ENCODE results near the gene FNIP1. TPM values are rescaled to one million over a fixed set of nuclear protein-coding genes. Genes with fewer than 3 reads are reported as not detected.

The FNIP1 gene
- total and polyA plus RNA-seq, 2 of the 13 experiments (the other 11 are each of a cell fraction or from before 2014, with no cell fraction given): 10.9 to 29.3 TPM

DNA sequence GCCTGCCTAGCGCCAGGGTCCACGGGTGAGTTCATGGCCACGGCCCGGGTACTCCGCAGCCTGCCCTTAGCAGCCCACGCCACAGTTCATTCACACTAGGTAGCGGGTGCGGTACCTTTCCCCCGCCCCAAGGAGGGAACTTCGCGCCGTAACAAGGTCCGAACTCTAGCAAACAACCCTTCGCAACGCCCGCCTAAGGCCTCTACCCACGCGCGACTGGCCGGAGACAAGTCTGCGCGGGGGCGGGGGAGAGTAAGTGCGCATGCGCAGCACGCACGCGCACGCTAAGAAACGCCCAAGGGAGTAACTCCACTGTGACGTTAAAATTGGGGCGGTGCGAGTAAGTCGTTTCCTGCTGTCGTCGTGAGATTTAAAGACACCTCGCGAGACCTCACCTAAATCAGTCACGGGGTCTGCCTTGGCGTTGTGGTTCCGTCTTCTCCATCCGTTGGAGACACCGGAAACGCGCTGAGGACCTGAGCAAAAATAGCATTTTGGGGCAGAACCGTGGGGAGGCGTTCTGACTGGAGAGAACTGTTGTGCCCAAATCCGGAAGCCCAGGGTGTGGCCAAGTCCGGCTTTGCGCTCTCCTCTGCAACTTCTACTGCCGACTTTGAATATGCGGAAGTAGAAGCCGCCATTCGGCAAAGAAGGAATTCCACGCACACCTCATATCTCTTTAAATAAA is 161.7 kb downstream of the FNIP1 start, which contains the start of gene RAPGEF6 (continued):
- TF ChIP-seq, protein P1, sequence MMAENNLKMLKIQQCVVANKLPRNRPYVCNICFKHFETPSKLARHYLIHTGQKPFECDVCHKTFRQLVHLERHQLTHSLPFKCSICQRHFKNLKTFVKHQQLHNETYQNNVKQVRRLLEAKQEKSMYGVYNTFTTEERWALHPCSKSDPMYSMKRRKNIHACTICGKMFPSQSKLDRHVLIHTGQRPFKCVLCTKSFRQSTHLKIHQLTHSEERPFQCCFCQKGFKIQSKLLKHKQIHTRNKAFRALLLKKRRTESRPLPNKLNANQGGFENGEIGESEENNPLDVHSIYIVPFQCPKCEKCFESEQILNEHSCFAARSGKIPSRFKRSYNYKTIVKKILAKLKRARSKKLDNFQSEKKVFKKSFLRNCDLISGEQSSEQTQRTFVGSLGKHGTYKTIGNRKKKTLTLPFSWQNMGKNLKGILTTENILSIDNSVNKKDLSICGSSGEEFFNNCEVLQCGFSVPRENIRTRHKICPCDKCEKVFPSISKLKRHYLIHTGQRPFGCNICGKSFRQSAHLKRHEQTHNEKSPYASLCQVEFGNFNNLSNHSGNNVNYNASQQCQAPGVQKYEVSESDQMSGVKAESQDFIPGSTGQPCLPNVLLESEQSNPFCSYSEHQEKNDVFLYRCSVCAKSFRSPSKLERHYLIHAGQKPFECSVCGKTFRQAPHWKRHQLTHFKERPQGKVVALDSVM (CRISPR knock-in tag; IDR thresholded peaks at IDR 0.05): 0 out of 2 replicates have a peak, but pooled peaks have one; percentile 15
- TF ChIP-seq YEATS4 (CRISPR knock-in tag; IDR thresholded peaks at IDR 0.05; ENCODE audit: borderline replicate concordance) (peak; percentile 74), ZNF33B (CRISPR knock-in tag; IDR thresholded peaks at IDR 0.05) (no peak), ZNF44 (CRISPR knock-in tag; IDR thresholded peaks at IDR 0.05) (no peak), TBL1XR1 (IDR thresholded peaks at IDR 0.05; ENCODE audit: borderline replicate concordance, low read length, partially characterized antibody) (no peak), CSRNP2 (CRISPR knock-in tag; conservative IDR thresholded peaks at IDR 0.05; ENCODE audit: low read depth) (no peak), MTF2 (CRISPR knock-in tag; IDR thresholded peaks at IDR 0.05; ENCODE audit: borderline replicate concordance) (no peak), ZHX1 (CRISPR knock-in tag; IDR thresholded peaks at IDR 0.05; ENCODE audit: low read depth) (peak; percentile 63; the same call in 1 of the 2 replicates), POLR2A (IDR thresholded peaks at IDR 0.05; ENCODE audit: insufficient read depth in 1 of 2, low read depth in 2 of 2, low read length in 2 of 2) (peak; percentile 79 to 83; a peak in 3 of 4 replicates), ZNF792 (CRISPR knock-in tag; IDR thresholded peaks at IDR 0.05) (no peak; the same call in 1 of the 2 replicates), ZC3H13 (CRISPR knock-in tag; IDR thresholded peaks at IDR 0.05) (0 out of 2 replicates have a peak, but pooled peaks have one; percentile 68), PHF21A (CRISPR knock-in tag; IDR thresholded peaks at IDR 0.05) (peak; percentile 55), SATB2 (CRISPR knock-in tag; IDR thresholded peaks at IDR 0.05) (peak; percentile 36; the same call in 1 of the 2 replicates), ZNF207 (IDR thresholded peaks at IDR 0.05; ENCODE audit: borderline replicate concordance) (no peak), NFE2 (CRISPR knock-in tag; IDR thresholded peaks at IDR 0.05) (no peak), ZNF737 (CRISPR knock-in tag; IDR thresholded peaks at IDR 0.05; ENCODE audit: borderline replicate concordance) (no peak), SIN3A (IDR thresholded peaks at IDR 0.05; ENCODE audit: borderline replicate concordance, low read depth, low read length) (peak; percentile 92), PAX8 (CRISPR knock-in tag; IDR thresholded peaks at IDR 0.05; ENCODE audit: borderline replicate concordance) (no peak), KLF9 (CRISPR knock-in tag; IDR thresholded peaks at IDR 0.05; ENCODE audit: low read depth) (peak; percentile 9; the same call in 1 of the 2 replicates), MXI1 (IDR thresholded peaks at IDR 0.05; ENCODE audit: borderline replicate concordance, low read depth, low read length) (peak; percentile 76; the same call in 1 of the 3 replicates), ZNF672 (CRISPR knock-in tag; IDR thresholded peaks at IDR 0.05) (no peak), CSRNP1 (CRISPR knock-in tag; IDR thresholded peaks at IDR 0.05) (peak; percentile 59; the same call in 1 of the 2 replicates), RARG (CRISPR knock-in tag; IDR thresholded peaks at IDR 0.05; ENCODE audit: low read depth) (no peak)

Measured in HepG2 (cell line).